GM18951 (cell line): ENCODE data around the gene GUK1.

ENCODE experiments used
- POLR2A ChIP-seq: IDR thresholded peaks from 4 replicates; pipeline ENCODE4 v1.6.1; 2011; ENCODE audit warnings: mild to moderate bottlenecking; ENCODE audit not compliant: insufficient read length, insufficient read depth; ENCODE audit errors: extremely low read depth
- in situ Hi-C: fragments of 300-500 bp; cut with MboI; formaldehyde crosslinking; loops from one replicate; pipeline ENCODE4 v1.12.0; 2022; ENCODE audit warnings: low sequenced_read_pairs, mixed read lengths, inconsistent platforms; ENCODE audit not compliant: unreplicated experiment

Gene GUK1

GRCh38 chr1:228145463-228146416 lies 5.7 kb downstream of the GUK1 start:
- in situ Hi-C loops: no loop called here
- no peak for TF ChIP-seq POLR2A

GRCh38 chr1:228146417-228147150 lies 6.5 kb downstream of the GUK1 start:
- TF ChIP-seq POLR2A: no peak
- in situ Hi-C loops: no loop called here

- TF ChIP-seq POLR2A: no peak
- in situ Hi-C loops: no loop called here
These were observed 7.1 kb downstream of the GUK1 start for GRCh38 chr1:228147151-228147693.

GRCh38 chr1:228147768-228148167 lies 7.7 kb downstream of the GUK1 start:
- in situ Hi-C loops: no loop called here
- TF ChIP-seq POLR2A: no peak

DNA sequence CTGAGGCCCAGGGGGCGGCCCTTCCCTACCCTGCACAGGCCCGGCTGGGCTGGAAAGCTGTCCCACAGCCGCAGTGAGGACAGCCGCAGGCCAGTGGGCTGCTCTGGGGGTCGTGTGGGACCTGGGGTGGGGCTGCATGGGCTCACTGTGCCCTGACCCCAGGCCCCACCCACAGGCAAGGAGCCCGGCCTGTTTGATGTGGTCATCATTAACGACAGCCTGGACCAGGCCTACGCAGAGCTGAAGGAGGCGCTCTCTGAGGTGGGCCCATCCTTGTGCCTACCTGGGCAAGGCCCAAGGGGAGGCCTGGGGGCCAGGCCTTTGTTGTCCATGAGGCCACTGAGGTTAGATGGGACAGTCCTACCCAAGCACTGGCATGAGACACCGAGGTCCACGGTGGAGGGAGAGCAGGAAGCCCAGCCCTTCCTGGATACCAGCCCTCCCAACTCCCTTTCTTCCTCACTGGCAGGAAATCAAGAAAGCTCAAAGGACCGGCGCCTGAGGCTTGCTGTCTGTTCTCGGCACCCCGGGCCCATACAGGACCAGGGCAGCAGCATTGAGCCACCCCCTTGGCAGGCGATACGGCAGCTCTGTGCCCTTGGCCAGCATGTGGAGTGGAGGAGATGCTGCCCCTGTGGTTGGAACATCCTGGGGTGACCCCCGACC lies 8.2 kb downstream of the GUK1 start:
- TF ChIP-seq POLR2A: no peak
- in situ Hi-C loops: no loop called here

- no peak for TF ChIP-seq POLR2A
- in situ Hi-C loops: no loop called here
These were observed 8.9 kb downstream of the GUK1 start for GRCh38 chr1:228148935-228149405.

DNA sequence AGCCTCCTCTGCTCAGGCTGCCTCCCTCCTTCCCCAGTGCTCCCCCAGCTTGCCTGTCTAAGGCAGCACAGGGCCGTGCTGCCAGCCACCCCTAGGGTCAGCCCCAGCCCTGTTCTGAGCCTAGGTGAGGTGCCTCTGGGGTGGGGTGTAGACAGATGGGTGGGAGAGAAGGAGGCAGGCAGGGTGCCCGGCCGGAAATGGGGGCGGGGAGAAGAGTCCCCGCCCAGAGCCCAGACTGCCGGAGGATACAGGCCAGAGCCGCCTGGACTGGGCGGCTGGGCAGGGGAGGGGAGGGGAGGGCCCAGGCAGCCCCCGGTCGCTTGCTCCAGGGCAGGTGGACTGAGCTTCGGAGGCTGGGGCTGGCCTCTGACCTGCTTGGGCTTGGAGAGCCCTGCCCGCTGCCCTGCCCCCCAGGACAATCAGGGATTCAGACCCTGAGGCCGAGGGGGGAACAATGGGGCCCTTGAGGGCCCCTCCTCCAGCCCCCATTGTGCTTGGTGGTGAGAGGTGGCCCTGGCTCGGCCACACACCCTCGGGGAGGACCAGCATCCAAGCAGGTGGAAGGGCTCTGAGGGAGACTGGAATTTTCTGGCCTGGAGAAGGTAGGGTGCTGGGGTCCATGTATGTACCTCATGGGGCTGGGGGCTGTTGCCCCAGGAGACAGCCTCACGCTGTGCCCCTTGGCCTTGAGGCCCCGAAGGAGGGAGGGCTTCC lies 9.5 kb downstream of the GUK1 start, which contains the start of gene GJC2:
Gene GJC2 (plus strand): TSS at position 525 of the 714 bp plus-strand sequence. CDS start 7,829 bp downstream, outside the sequence.
- in situ Hi-C loops: no loop called here
- TF ChIP-seq POLR2A: no peak

GRCh38 chr1:228150120-228150460 lies 10.0 kb downstream of the GUK1 start:
- no peak for TF ChIP-seq POLR2A

DNA sequence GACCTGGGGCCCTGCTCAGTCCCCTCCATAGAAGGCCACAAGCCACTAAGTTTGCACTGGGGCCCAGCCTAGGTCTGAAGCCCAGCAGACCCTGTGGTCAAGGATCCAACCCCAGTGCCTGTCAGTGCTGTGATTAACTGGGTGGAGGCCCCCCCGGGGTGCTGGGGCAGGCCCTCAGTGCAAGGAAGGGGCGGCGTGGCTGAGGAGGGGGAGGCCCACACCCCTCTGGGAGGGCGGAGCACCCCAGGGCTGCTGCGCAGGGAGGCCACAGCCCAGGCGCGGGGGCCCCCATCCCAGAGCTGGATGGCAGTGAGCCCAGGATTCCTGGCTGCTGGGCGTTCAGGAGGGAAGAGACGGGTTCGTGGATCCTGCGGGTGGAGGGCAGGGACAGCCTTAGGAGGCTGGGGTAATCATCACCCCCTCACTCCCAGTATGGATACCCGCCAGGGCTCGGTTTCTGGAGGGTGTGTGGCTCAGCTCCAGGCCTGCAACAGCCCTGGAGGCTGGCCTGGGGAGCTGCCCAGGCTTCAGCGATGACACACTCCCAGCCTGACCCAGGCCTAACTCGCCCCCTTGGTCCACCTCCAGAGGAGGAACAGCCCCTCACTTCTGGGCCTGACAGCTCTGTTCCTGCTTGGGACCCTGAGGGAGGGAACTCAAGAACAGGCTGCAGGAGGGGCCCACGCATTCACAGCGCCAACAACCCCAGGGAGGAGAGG lies 10.5 kb downstream of the GUK1 start:
- in situ Hi-C loops: no loop called here
- TF ChIP-seq POLR2A: no peak

More at GRCh38 chr1:228150120-228150460, 10.0 kb downstream of the GUK1 start:
- in situ Hi-C loops: no loop called here

GRCh38 chr1:228151180-228151925 lies 11.3 kb downstream of the GUK1 start:
- no peak for TF ChIP-seq POLR2A
- in situ Hi-C loops: no loop called here

DNA sequence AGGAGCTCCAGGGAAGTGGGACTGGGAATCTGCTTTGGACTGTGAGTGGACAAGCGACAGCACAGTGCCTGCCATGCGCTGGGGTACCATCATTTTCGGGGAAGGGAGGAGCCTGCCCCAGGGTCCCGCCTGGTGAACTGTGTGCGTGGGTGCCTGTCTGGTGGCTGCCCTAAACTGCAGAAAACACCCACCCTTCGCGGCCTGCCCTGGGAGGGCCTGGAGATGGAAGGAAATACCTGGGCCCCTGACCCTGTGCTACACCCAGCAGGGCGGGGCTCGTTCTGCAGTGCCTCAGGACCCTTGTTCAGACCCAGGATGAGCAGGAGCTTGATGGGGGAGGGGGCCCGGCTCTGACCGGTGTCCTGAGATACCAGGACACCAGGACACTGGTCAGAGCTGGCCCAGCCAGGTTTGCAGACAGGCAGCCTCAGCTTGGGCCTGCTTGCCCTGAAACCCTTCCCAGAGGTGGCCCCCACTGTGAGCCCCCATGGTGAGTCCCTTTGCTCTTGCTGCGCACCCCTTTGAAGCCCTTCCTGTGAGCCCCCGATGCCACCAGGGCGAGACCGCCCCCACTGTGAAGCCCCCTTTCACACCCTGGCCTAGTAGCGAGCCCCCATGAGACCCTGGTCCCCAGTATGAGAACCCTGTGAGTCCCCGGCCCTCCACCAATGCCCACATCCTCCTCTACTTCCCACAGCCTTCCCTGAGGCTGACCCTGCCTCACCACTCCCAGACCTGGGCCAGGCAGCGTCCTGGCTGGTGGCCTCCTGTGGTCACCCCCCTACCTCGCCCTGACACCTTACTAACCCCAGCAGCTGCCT lies 12.2 kb downstream of the GUK1 start:
- in situ Hi-C loops: no loop called here
- no peak for TF ChIP-seq POLR2A

DNA sequence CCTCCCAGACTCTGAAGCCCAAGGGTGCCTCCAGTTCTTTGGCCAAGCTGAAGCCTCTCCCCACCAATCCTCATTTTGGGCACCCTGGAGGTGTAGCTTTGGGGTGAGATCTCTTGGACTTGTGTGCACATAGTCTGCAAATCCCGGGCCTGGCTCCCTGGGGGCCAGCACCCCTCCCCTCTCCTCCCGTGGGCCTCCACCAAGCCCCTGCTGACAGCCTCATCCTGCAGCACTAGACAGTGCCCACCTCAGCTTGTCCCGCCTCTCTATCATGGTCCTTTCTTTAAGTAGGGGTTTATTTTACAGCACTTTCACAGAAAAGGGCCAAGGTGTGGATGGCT lies 12.8 kb downstream of the GUK1 start:
- in situ Hi-C loops: no loop called here
- TF ChIP-seq POLR2A: no peak
